ENCODE data around the gene WFIKKN1. TPM values are rescaled to one million over a fixed set of nuclear protein-coding genes. Genes with fewer than 3 reads are reported as not detected.

The WFIKKN1 gene
- total RNA-seq, 1 donor, result 0.43 TPM

DNA sequence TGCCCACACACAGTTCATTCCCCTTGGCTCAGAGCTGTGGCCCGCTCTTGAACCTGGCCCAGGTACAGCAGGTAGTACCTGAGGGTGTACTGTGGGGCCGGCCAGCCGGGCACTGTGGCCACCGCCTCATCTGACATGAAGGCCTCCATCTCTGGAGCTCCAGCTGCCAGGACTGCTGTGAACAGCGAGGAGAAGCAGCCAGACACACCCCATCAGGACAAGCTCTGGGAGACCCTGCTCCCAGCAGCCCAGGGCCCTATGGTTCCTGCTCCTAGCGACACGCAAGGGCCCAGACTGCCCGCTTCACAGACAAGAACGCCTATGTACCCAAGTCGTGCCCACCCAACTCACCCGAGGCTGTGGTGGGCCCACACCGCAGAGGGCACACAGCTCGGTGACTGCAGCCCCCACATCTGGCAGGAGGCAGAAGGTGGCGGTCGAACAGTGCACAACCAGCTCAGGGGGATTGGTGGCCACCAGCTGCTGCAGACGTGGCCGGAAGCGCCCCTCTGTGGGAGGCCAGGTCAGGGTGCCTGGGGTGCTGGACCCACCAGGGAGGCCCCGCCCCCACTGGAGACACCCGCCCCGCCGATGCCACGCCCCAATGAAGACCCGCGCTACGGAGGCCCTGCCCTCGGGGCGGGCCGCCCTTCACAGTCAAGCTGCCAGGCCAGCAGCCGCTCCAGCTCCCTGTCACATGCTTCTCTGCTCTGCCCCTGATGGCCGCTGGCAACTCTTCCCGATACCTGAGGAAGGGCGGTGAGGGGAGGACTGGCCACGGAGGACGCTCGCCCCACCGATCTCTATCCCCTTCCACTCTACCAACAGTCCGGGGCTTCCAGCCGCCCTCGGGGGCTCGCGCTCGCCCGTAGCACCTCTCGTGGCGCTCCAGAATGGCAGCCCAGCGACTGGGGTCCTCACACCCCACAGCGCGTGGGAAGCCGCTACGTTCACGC, 48.4 kb downstream of the WFIKKN1 start:
- H3K4me3 ChIP-seq (ENCODE audit: low read depth, low read length), result peak overlapping the region; percentile 67
- TF ChIP-seq, protein P1, sequence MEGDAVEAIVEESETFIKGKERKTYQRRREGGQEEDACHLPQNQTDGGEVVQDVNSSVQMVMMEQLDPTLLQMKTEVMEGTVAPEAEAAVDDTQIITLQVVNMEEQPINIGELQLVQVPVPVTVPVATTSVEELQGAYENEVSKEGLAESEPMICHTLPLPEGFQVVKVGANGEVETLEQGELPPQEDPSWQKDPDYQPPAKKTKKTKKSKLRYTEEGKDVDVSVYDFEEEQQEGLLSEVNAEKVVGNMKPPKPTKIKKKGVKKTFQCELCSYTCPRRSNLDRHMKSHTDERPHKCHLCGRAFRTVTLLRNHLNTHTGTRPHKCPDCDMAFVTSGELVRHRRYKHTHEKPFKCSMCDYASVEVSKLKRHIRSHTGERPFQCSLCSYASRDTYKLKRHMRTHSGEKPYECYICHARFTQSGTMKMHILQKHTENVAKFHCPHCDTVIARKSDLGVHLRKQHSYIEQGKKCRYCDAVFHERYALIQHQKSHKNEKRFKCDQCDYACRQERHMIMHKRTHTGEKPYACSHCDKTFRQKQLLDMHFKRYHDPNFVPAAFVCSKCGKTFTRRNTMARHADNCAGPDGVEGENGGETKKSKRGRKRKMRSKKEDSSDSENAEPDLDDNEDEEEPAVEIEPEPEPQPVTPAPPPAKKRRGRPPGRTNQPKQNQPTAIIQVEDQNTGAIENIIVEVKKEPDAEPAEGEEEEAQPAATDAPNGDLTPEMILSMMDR (IDR thresholded peaks at IDR 0.05; ENCODE audit: insufficient read depth, low read depth, low read length), result no peak
- DNase-seq (ENCODE audit: low read depth), result peak; percentile 56

DNA sequence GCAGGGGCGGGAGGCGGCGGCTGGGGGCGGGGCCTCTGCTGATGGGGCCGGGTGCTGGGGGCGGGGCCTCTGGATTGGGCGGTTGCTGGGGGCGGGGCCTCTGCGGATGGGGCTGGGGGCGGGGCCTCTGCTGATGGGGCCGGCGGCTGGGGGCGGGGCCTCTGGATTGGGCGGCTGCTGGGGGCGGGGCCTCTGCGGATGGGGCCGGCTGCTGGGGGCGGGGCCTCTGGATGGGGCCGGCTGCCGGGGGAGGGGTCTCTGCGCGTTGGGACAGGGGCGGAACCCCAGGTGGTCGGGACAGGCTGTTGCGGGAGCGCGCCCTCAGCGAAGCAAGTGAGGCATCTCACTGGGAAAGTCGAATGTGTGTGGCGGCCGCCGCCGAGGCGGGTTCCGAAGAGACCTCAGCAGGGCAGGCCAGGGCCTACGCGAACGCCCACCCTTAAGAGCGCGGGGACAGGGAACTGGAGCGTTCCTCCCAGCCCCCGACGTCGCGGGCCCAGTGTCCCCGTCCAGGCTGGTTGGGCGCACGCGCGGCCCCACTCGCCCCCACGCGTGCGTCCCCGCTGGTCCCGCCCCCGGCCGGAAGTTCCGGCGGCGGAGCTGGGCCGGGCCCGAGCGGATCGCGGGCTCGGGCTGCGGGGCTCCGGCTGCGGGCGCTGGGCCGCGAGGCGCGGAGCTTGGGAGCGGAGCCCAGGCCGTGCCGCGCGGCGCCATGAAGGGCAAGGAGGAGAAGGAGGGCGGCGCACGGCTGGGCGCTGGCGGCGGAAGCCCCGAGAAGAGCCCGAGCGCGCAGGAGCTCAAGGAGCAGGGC, 49.2 kb downstream of the WFIKKN1 start, which contains the start of gene STUB1:
Gene STUB1 (plus strand): TSS at position 597 of the 811 bp plus-strand sequence. CDS start 116 bp downstream, at position 713.
- TF ChIP-seq, protein P1 (IDR thresholded peaks at IDR 0.05; ENCODE audit: insufficient read depth, low read depth, low read length), result no peak
- H3K4me3 ChIP-seq (ENCODE audit: low read depth, low read length), result peak within 1 kb of the TSS; percentile 79
- DNase-seq (ENCODE audit: low read depth), result peak; percentile 93

DNA sequence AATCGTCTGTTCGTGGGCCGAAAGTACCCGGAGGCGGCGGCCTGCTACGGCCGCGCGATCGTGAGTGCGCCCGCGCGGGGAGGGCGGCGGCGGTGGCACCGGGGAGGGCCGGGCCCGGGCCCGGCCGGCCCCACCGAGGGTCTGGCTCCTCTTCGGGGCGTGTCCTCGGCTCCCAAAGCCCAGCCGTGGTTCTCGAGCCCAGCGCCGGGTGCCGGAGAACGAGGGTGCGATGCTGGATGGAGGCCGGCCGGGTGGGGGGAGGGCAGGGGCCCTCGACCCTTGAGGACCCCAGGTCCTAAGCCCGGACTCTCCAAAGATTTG, 49.8 kb downstream of the WFIKKN1 start:
- H3K4me3 ChIP-seq (ENCODE audit: low read depth, low read length), result peak overlapping the region; percentile 79
- TF ChIP-seq, protein P1 (IDR thresholded peaks at IDR 0.05; ENCODE audit: insufficient read depth, low read depth, low read length), result no peak
- DNase-seq (ENCODE audit: low read depth), result no peak

DNA sequence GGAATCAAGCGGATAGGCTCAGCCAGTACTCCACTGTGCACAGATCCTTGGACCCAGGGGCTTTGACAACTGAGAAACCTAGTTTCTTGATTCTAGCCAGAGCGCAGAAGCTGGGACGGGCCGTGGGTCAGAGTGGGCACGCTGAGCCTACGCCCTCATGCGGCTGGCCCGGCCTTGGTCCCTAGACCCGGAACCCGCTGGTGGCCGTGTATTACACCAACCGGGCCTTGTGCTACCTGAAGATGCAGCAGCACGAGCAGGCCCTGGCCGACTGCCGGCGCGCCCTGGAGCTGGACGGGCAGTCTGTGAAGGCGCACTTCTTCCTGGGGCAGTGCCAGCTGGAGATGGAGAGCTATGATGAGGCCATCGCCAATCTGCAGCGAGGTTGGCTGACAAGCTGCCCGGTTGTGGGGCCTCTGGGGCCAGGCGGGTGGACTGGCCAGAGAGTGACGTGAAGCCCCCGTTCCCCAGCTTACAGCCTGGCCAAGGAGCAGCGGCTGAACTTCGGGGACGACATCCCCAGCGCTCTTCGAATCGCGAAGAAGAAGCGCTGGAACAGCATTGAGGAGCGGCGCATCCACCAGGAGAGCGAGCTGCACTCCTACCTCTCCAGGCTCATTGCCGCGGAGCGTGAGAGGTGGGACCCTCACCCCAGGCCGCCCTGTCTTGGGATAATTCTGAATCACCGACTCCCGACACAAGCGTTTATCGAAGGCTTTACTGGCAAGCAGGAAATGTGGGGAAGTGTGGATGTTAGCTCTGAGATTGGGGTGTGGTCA, 50.4 kb downstream of the WFIKKN1 start:
- H3K4me3 ChIP-seq (ENCODE audit: low read depth, low read length), result peak overlapping the region; percentile 79
- DNase-seq (ENCODE audit: low read depth), result peak; percentile 42
- TF ChIP-seq, protein P1 (IDR thresholded peaks at IDR 0.05; ENCODE audit: insufficient read depth, low read depth, low read length), result peak; percentile 21

DNA sequence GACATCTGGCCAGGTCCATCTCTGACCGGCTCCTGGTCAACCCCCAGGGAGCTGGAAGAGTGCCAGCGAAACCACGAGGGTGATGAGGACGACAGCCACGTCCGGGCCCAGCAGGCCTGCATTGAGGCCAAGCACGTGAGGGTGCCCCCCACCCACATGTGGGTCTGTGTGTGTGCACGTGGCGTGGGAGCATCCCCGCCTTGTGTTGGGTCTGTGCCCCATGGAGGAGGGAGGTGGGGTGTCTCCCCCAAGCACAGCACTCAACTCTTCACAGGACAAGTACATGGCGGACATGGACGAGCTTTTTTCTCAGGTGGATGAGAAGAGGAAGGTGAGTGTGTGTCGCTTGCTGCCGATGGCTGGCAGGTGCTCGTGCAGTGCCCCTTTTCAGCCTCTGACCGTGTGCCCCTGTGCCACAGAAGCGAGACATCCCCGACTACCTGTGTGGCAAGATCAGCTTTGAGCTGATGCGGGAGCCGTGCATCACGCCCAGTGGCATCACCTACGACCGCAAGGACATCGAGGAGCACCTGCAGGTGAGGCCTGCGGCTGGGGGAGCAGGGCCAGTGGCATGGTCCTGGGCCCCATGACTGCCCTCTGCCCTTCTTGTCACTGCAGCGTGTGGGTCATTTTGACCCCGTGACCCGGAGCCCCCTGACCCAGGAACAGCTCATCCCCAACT, 51.1 kb downstream of the WFIKKN1 start:
- peak overlapping the region; percentile 79 for H3K4me3 ChIP-seq (ENCODE audit: low read depth, low read length)
- TF ChIP-seq, protein P1 (IDR thresholded peaks at IDR 0.05; ENCODE audit: insufficient read depth, low read depth, low read length), result no peak
- DNase-seq (ENCODE audit: low read depth), result peak; percentile 24
